ENCODE data around the gene KIF20B.

DNA sequence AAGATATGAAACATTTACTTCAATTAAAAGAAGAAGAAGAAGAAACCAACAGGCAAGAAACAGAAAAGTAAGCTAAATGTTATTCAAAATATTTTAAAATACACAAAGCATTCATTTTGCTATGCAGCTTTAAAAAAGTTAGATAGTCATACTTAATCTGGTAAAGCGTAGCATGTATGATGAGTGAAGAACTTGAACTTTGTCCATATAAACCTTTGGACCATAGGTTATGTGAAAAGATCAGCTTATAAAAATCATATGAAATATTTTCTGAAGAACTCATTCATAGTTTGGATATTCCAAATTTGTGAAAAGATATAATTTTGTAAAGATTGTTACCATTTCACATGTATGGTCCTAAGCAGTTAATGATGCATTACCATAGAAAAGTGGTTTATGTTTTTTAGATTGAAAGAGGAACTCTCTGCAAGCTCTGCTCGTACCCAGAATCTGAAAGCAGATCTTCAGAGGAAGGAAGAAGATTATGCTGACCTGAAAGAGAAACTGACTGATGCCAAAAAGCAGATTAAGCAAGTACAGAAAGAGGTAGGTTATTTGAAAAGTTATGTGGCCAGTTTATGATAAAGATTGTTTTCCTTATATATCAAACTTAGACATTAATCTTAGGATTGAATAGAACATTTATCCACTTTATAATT, 37.3 kb downstream of the KIF20B start:
- TF ChIP-seq, protein P1, sequence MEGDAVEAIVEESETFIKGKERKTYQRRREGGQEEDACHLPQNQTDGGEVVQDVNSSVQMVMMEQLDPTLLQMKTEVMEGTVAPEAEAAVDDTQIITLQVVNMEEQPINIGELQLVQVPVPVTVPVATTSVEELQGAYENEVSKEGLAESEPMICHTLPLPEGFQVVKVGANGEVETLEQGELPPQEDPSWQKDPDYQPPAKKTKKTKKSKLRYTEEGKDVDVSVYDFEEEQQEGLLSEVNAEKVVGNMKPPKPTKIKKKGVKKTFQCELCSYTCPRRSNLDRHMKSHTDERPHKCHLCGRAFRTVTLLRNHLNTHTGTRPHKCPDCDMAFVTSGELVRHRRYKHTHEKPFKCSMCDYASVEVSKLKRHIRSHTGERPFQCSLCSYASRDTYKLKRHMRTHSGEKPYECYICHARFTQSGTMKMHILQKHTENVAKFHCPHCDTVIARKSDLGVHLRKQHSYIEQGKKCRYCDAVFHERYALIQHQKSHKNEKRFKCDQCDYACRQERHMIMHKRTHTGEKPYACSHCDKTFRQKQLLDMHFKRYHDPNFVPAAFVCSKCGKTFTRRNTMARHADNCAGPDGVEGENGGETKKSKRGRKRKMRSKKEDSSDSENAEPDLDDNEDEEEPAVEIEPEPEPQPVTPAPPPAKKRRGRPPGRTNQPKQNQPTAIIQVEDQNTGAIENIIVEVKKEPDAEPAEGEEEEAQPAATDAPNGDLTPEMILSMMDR (IDR thresholded peaks at IDR 0.05), result no peak
- no peak for TF ChIP-seq POLR2A (IDR thresholded peaks at IDR 0.05)
